MCF 10A (cell line): ENCODE results near the gene SULT1C2. TPM values are rescaled to one million over a fixed set of nuclear protein-coding genes. Genes with fewer than 3 reads are reported as not detected.
A peak's percentile ranks its signal among the peaks of the same experiment; 100 is the strongest.

ENCODE experiments used
- BruUV-seq: library from RNA; stranded (reverse); fragments of 400-500 nt; replicated peaks from 2 replicates; lab custom pipeline; 2021; lab: Mats Ljungman, UMichigan
- CTCF ChIA-PET: fragments of 300-600 bp; sonication (Branson Sonifier 250); formaldehyde crosslinking; extraction: SDS; loops from one replicate; lab custom pipeline; 2021; ENCODE audit warnings: antibody characterized with exemption, inconsistent platforms; lab: Yijun Ruan, JAX
- POLR2A ChIA-PET: fragments of 300-600, 350-650 bp; sonication (Branson Sonifier 250); formaldehyde crosslinking; extraction: SDS; loops from one replicate; lab custom pipeline; 2020; ENCODE audit warnings: antibody characterized with exemption, inconsistent platforms; lab: Yijun Ruan, JAX
- DNase-seq: peaks from one replicate; pipeline ENCODE4 v3.0.0-alpha.2; 2018; ENCODE audit not compliant: unreplicated experiment
- H3K27ac Mint-ChIP-seq: one replicate; pipeline ENCODE4 v1.8.0; 2022; ENCODE audit warnings: mild to moderate bottlenecking, low read depth, mixed read lengths; ENCODE audit not compliant: unreplicated experiment
- H3K27me3 Mint-ChIP-seq: one replicate; pipeline ENCODE4 v1.8.0; 2022; ENCODE audit warnings: mixed read lengths; ENCODE audit not compliant: insufficient read depth, unreplicated experiment
- H3K36me3 Mint-ChIP-seq: one replicate; pipeline ENCODE4 v1.8.0; 2022; ENCODE audit warnings: mild to moderate bottlenecking, moderate library complexity, mixed read lengths; ENCODE audit not compliant: insufficient read depth, unreplicated experiment
- H3K4me1 Mint-ChIP-seq: one replicate; pipeline ENCODE4 v1.8.0; 2022; ENCODE audit warnings: mixed read lengths; ENCODE audit not compliant: insufficient read depth, unreplicated experiment
- H3K4me3 Mint-ChIP-seq: one replicate; pipeline ENCODE4 v1.8.0; 2022; ENCODE audit warnings: mild to moderate bottlenecking, moderate library complexity, mixed read lengths; ENCODE audit not compliant: unreplicated experiment
- H3K9me3 Mint-ChIP-seq: one replicate; pipeline ENCODE4 v1.8.0; 2022; ENCODE audit warnings: mixed read lengths; ENCODE audit not compliant: unreplicated experiment
- CTCF ChIP-seq: fragments of 200-600 bp; IDR thresholded peaks from one replicate; pipeline ENCODE4 v1.8.0; 2022; ENCODE audit warnings: antibody characterized with exemption, mild to moderate bottlenecking; ENCODE audit not compliant: unreplicated experiment
- intact Hi-C: fragments of 100-400 bp; cut with micrococcal nuclease; formaldehyde crosslinking; loops from 2 replicates; pipeline ENCODE4 v1.14.1; 2022
- total RNA-seq: library from RNA; stranded (reverse); gene quantifications from 2 replicates; pipeline ENCODE4 v1.2.3, GENCODE V29; 2022

Gene SULT1C2
- total RNA-seq, 1 experiment from 2014 or later = not detected

- intact Hi-C loops = no loop called here
- TF ChIP-seq CTCF = no peak
- Mint-ChIP-seq H3K27me3 (no peaks in the 10 kb centered on the region), H3K4me1 (peaks cover 12% of the 10 kb centered on the region), H3K27ac (peak overlapping the region; percentile 10), H3K4me3 (no peak overlapping the region), H3K9me3 (peaks cover 7% of the 10 kb centered on the region), H3K36me3 (peaks cover 4% of the 10 kb centered on the region)
- CTCF ChIA-PET = interaction anchor here (2.1 kb wide), 1 partner anchor 21 kb away, joined by 6 read pairs; the partner anchor contains the start of gene SULT1C2
- BruUV-seq = no TSS peak
- POLR2A ChIA-PET = no interaction called here
- peak; percentile 66 for DNase-seq
These were observed 20.7 kb upstream of the SULT1C2 start for GRCh38 chr2:108268001-108268400.

- Mint-ChIP-seq H3K27me3 (no peaks in the 10 kb centered on the region), H3K36me3 (peaks cover 4% of the 10 kb centered on the region), H3K4me3 (no peak overlapping the region), H3K9me3 (peaks cover 7% of the 10 kb centered on the region), H3K27ac (no peak overlapping the region), H3K4me1 (peaks cover 12% of the 10 kb centered on the region)
- ChIA-PET CTCF (no interaction called here), POLR2A (no interaction called here)
- no peak for TF ChIP-seq CTCF
- intact Hi-C loops = no loop called here
- BruUV-seq = no TSS peak
- DNase-seq = no peak
These were observed 18.3 kb upstream of the SULT1C2 start for GRCh38 chr2:108270346-108270745.

GRCh38 chr2:108270768-108271506 is 17.8 kb upstream of the SULT1C2 start:
- no peak for DNase-seq
- ChIA-PET CTCF (no interaction called here), POLR2A (no interaction called here)
- Mint-ChIP-seq H3K4me3 (no peak overlapping the region), H3K27ac (no peak overlapping the region), H3K9me3 (peaks cover 7% of the 10 kb centered on the region), H3K4me1 (peaks cover 12% of the 10 kb centered on the region), H3K27me3 (no peaks in the 10 kb centered on the region), H3K36me3 (no peaks in the 10 kb centered on the region)
- no peak for TF ChIP-seq CTCF
- intact Hi-C loops = no loop called here
- no TSS peak for BruUV-seq

GRCh38 chr2:108271691-108272253 is 16.9 kb upstream of the SULT1C2 start:
- no TSS peak for BruUV-seq
- Mint-ChIP-seq H3K36me3 (no peaks in the 10 kb centered on the region), H3K4me3 (no peak overlapping the region), H3K27me3 (no peaks in the 10 kb centered on the region), H3K27ac (no peak overlapping the region), H3K9me3 (peaks cover 7% of the 10 kb centered on the region), H3K4me1 (peaks cover 12% of the 10 kb centered on the region)
- peak; percentile 13 for DNase-seq
- CTCF ChIA-PET = interaction anchor here (0.6 kb wide), 1 partner anchor 718 kb away, joined by 4 read pairs; no protein-coding TSS in a partner anchor
- TF ChIP-seq CTCF = no peak
- intact Hi-C loops = no loop called here
- POLR2A ChIA-PET = no interaction called here
